Smooth muscle cell of trachea (primary cell): ENCODE results near the gene TBC1D3H. TPM values are rescaled to one million over a fixed set of nuclear protein-coding genes. Genes with fewer than 3 reads are reported as not detected.

Source experiments
- total RNA-seq: library from RNA; depleted of rRNA; stranded (reverse); fragments of >200 nt; gene quantifications from 2 replicates; pipeline ENCODE4 v1.2.1, GENCODE V29; 2014

The TBC1D3H gene
- not detected in 2 replicates for total RNA-seq

GRCh38 chr17:36388385-36389245 is at the start of gene TBC1D3H:
Gene TBC1D3H (minus strand): TSS chr17:36388435. CDS start chr17:36386895, 1,540 bp downstream.

Other genes with a start within 250 kb of the TBC1D3H start
- 1.5 and 3.6 TPM in 2 replicates for gene TBC1D3B, start 211.8 kb downstream of the TBC1D3H start, total RNA-seq
- gene CCL3L1, start 191.7 kb downstream of the TBC1D3H start, total RNA-seq: not detected in 2 replicates
- gene CCL4L2, start 177.4 kb downstream of the TBC1D3H start, total RNA-seq: not detected in 2 replicates
- gene TBC1D3I, start 123.9 kb downstream of the TBC1D3H start, total RNA-seq: not detected in 2 replicates
- not detected in 2 replicates for gene TBC1D3G, start 64.6 kb downstream of the TBC1D3H start, total RNA-seq
- 19.7 and 20.4 TPM in 2 replicates for gene ZNHIT3, start 98.2 kb upstream of the TBC1D3H start, total RNA-seq
- gene MYO19, start 146.4 kb upstream of the TBC1D3H start, total RNA-seq: 33.1 and 49.9 TPM in 2 replicates
- gene PIGW, start 146.6 kb upstream of the TBC1D3H start, total RNA-seq: 3.0 and 5.8 TPM in 2 replicates
- 51.1 and 73.3 TPM in 2 replicates for gene GGNBP2, start 156.5 kb upstream of the TBC1D3H start, total RNA-seq
- gene DHRS11, start 203.4 kb upstream of the TBC1D3H start, total RNA-seq: 6.1 and 7.6 TPM in 2 replicates
- 4.4 and 9.4 TPM in 2 replicates for gene MRM1, start 213.1 kb upstream of the TBC1D3H start, total RNA-seq